ENCODE data around the gene SHROOM3. TPM values are rescaled to one million over a fixed set of nuclear protein-coding genes. Genes with fewer than 3 reads are reported as not detected.
A peak's percentile ranks its signal among the peaks of the same experiment; 100 is the strongest.

The SHROOM3 gene
- polyA plus RNA-seq, 12 donors: 16.1 to 44.9 (median 21.8) TPM; not detected in 1

GRCh38 chr4:76690011-76690905 lies 255.2 kb downstream of the SHROOM3 start:
- DNase-seq: peak; percentile 38

GRCh38 chr4:76690906-76691275 lies 255.9 kb downstream of the SHROOM3 start:
- DNase-seq: no peak

GRCh38 chr4:76691807-76692582 lies 257.0 kb downstream of the SHROOM3 start:
- DNase-seq: no peak

GRCh38 chr4:76692761-76693160 lies 257.7 kb downstream of the SHROOM3 start:
- DNase-seq: no peak

- DNase-seq: no peak
Observed at GRCh38 chr4:76694056-76694455, 259.0 kb downstream of the SHROOM3 start.

- no peak for DNase-seq
Observed at GRCh38 chr4:76696109-76696508, 261.1 kb downstream of the SHROOM3 start.

GRCh38 chr4:76697129-76697803 lies 262.2 kb downstream of the SHROOM3 start:
- DNase-seq: no peak

GRCh38 chr4:76698141-76698540 lies 263.1 kb downstream of the SHROOM3 start:
- DNase-seq: no peak

GRCh38 chr4:76699751-76700310 lies 264.8 kb downstream of the SHROOM3 start:
- DNase-seq: no peak

GRCh38 chr4:76702440-76703122 lies 267.6 kb downstream of the SHROOM3 start:
- DNase-seq: no peak

- DNase-seq: no peak
Observed at GRCh38 chr4:76703123-76703490, 268.1 kb downstream of the SHROOM3 start.

- no peak for DNase-seq
Observed at GRCh38 chr4:76703676-76704075, 268.6 kb downstream of the SHROOM3 start.

- DNase-seq: no peak
Observed at GRCh38 chr4:76704133-76704881, 269.3 kb downstream of the SHROOM3 start.

- DNase-seq: no peak
Observed at GRCh38 chr4:76705472-76705871, 270.4 kb downstream of the SHROOM3 start.

GRCh38 chr4:76706581-76706980 lies 271.6 kb downstream of the SHROOM3 start:
- DNase-seq: no peak

- peak; percentile 52 for DNase-seq
Observed at GRCh38 chr4:76708971-76709771, 274.1 kb downstream of the SHROOM3 start.

GRCh38 chr4:76709772-76710090 lies 274.7 kb downstream of the SHROOM3 start:
- DNase-seq: no peak

- DNase-seq: no peak
Observed at GRCh38 chr4:76712564-76712963, 277.5 kb downstream of the SHROOM3 start.

GRCh38 chr4:76714226-76714625 lies 279.2 kb downstream of the SHROOM3 start:
- no peak for DNase-seq

GRCh38 chr4:76716020-76716419 lies 281.0 kb downstream of the SHROOM3 start:
- no peak for DNase-seq
